B cell (primary cell): Measurements from ENCODE around the gene ZNF821. TPM values are rescaled to one million over a fixed set of nuclear protein-coding genes. Genes with fewer than 3 reads are reported as not detected.

ENCODE experiments used
- ATAC-seq: fragments of 200-7000 bp; cut with Tn5 transposase; one replicate; pipeline ENCODE4 v1.10.0; 2021; ENCODE audit warnings: low read depth, mild to moderate bottlenecking, moderate number of reproducible peaks, moderate library complexity
- CTCF ChIA-PET: fragments of 350-600 bp; sonication (Branson Sonifier 250); formaldehyde crosslinking; loops from one replicate; lab custom pipeline; 2021; ENCODE audit warnings: antibody characterized with exemption, inconsistent platforms; lab: Charles Lee
- POLR2A ChIA-PET: fragments of 350-600 bp; sonication (Branson Sonifier 250); formaldehyde crosslinking; loops from one replicate; lab custom pipeline; 2021; ENCODE audit warnings: antibody characterized with exemption; lab: Charles Lee
- DNase-seq: peaks from one replicate; pipeline ENCODE4 v3.0.0; 2013
- H2AFZ ChIP-seq: 2 replicates; pipeline ENCODE4 v1.6.1; 2012; ENCODE audit warnings: mild to moderate bottlenecking, low read depth, low read length; ENCODE audit not compliant: insufficient read depth, poor library complexity, severe bottlenecking
- H3K27ac ChIP-seq, 2 donors: 1 replicate in 1 of 2; 2 replicates in 1 of 2; pipeline ENCODE4 v1.5.1; 2012 to 2013; ENCODE audit warnings: low read length in 2 of 2, mild to moderate bottlenecking in 2 of 2, moderate library complexity in 1 of 2
- H3K27me3 ChIP-seq, 4 experiments: fragments of 200-600 bp in 1 of 4; sonication (generic) in 1 of 4; replicated peaks in 1 of 4; 1 replicate in 2 of 4; 2 replicates in 2 of 4; pipeline versions ENCODE4 v1.6.1 to v1.7.0; 2013 to 2016; ENCODE audit warnings: low read length in 3 of 4, mild to moderate bottlenecking in 2 of 4, mixed read lengths in 1 of 4, moderate library complexity in 1 of 4; ENCODE audit not compliant: insufficient read depth in 4 of 4, control insufficient read depth in 3 of 4; ENCODE audit errors: control extremely low read depth in 1 of 4
- H3K36me3 ChIP-seq, 2 experiments: replicated peaks in 1 of 2; 1 replicate in 1 of 2; 2 replicates in 1 of 2; pipeline versions ENCODE4 v1.6.1 to v1.7.1; 2013; ENCODE audit warnings: low read length in 1 of 2; ENCODE audit not compliant: insufficient read depth in 2 of 2, control insufficient read depth in 1 of 2; ENCODE audit errors: control extremely low read depth in 1 of 2, extremely low read depth in 1 of 2
- H3K4me1 ChIP-seq, 2 donors: fragments of 200-600 bp in 1 of 2; sonication (generic) in 1 of 2; 1 replicate in 1 of 2; 2 replicates in 1 of 2; pipeline versions ENCODE4 v1.5.1 to v1.6.1; 2013 to 2017; ENCODE audit warnings: low read length in 2 of 2; ENCODE audit not compliant: control insufficient read depth in 2 of 2, insufficient read depth in 2 of 2
- H3K4me2 ChIP-seq: replicated peaks from 2 replicates; pipeline ENCODE3; 2012; ENCODE audit warnings: mild to moderate bottlenecking, low read depth, low read length; ENCODE audit not compliant: poor library complexity, severe bottlenecking
- H3K4me3 ChIP-seq, 5 experiments: fragments of 200-600 bp in 1 of 5; sonication (generic) in 1 of 5; 1 replicate in 3 of 5; 2 replicates in 2 of 5; pipeline versions ENCODE4 v1.5.1 to v1.7.0; 2011 to 2016; ENCODE audit warnings: low read length in 4 of 5, mild to moderate bottlenecking in 4 of 5, low read depth in 2 of 5, control low read depth in 1 of 5, moderate library complexity in 1 of 5; ENCODE audit not compliant: insufficient read depth in 1 of 5; ENCODE audit errors: control extremely low read depth in 1 of 5, extremely low read depth in 1 of 5
- H3K79me2 ChIP-seq: fragments of 200-600 bp; sonication (generic); one replicate; pipeline ENCODE4 v1.6.0; 2016; ENCODE audit warnings: low read length; ENCODE audit not compliant: control insufficient read depth, insufficient read depth
- H3K9ac ChIP-seq: fragments of 200-600 bp; sonication (generic); 2 replicates; pipeline ENCODE4 v1.6.1; 2017; ENCODE audit warnings: mild to moderate bottlenecking, low read length, moderate library complexity
- H3K9me3 ChIP-seq, 3 donors: one replicate each; pipeline versions ENCODE4 v1.6.1 to v1.7.1; 2013; ENCODE audit warnings: low read length in 2 of 3; ENCODE audit not compliant: control insufficient read depth in 2 of 3, insufficient read depth in 1 of 3; ENCODE audit errors: control extremely low read depth in 1 of 3
- H4K20me1 ChIP-seq: 2 replicates; pipeline ENCODE4 v1.6.0; 2012; ENCODE audit warnings: mild to moderate bottlenecking, low read length; ENCODE audit not compliant: insufficient read depth, control insufficient read depth, poor library complexity, severe bottlenecking
- H3K27ac Mint-ChIP-seq: one replicate; pipeline ENCODE4 v1.8.0; 2021; ENCODE audit warnings: mixed read lengths
- H3K27me3 Mint-ChIP-seq: one replicate; pipeline ENCODE4 v1.8.0; 2021; ENCODE audit warnings: mixed read lengths
- H3K4me1 Mint-ChIP-seq: one replicate; pipeline ENCODE4 v1.8.0; 2021; ENCODE audit warnings: mixed read lengths
- H3K4me3 Mint-ChIP-seq: one replicate; pipeline ENCODE4 v1.8.0; 2021; ENCODE audit warnings: mixed read lengths
- H3K9me3 Mint-ChIP-seq: one replicate; pipeline ENCODE4 v1.8.0; 2022; ENCODE audit warnings: mixed read lengths; ENCODE audit not compliant: insufficient read depth
- EZH2 ChIP-seq: IDR thresholded peaks from 2 replicates; pipeline ENCODE4 v1.6.1; 2012; ENCODE audit warnings: borderline replicate concordance, low read depth, mild to moderate bottlenecking, moderate library complexity, low read length; ENCODE audit not compliant: insufficient read depth, poor library complexity, severe bottlenecking
- WGBS: methylation state at CpG from one replicate; pipeline ENCODE4 v1.1.5; 2013; ENCODE audit warnings: missing lambda C conversion rate; ENCODE audit not compliant: insufficient coverage; 5-methylcytosine and 5-hydroxymethylcytosine counted together
- intact Hi-C: fragments of 100-400 bp; cut with micrococcal nuclease; formaldehyde crosslinking; loops from one replicate; pipeline ENCODE4 v1.10.0; 2022
- polyA plus RNA-seq: library from polyadenylated mRNA; depleted of rRNA; stranded (reverse); fragments of >200 nt; gene quantifications from 2 replicates; pipeline ENCODE4 v1.2.3, GENCODE V29; 2012
- total RNA-seq, 2 donors: library from RNA; stranded (reverse); fragments of 120-200 nt in 1 of 2; gene quantifications; 1 replicate in 1 of 2; 2 replicates in 1 of 2; pipeline versions ENCODE4 v1.2.3 to v1.2.4, GENCODE V29; 2013 to 2022
- TF ChIP-seq, protein P1 (sequence below): fragments of 200-600 bp; IDR thresholded peaks from one replicate; pipeline ENCODE4 v1.8.0; 2022; ENCODE audit warnings: antibody characterized with exemption, mild to moderate bottlenecking

Gene ZNF821
- total and polyA plus RNA-seq, 2 donors (not counting 1 experiment from before 2014, with no cell fraction given) = 35.6 to 35.8 TPM

DNA sequence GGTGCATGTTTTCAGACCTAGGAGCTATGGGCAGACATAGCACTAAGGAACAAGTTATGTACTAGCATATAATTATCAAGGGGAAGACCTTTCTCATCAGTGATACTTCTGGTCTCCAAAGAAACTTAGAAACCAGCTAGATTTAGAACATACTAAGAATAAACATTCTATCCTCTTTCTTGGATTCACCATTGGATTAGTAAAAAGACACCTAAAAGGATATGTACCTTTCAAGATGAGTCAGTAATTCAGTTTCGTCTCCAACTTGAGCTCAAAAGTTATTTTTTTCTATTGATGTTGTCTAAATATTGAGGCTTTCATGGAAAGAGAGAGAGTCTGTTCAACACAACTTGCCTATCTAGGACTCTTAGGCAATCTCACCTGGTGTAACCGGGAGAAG is 13.2 kb downstream of the ZNF821 start:
- Histone ChIP-seq H3K27ac (no peak overlapping the region), H3K27me3 (no peaks in the 10 kb centered on the region), H3K4me2 (no peak overlapping the region), H4K20me1 (no peaks in the 10 kb centered on the region), H3K79me2 (peaks cover 26% of the 10 kb centered on the region), H3K9ac (no peak overlapping the region), H2AFZ (no peak overlapping the region), H3K4me1 (no peaks in the 10 kb centered on the region), H3K4me3 (no peak overlapping the region), H3K36me3 (peaks cover 2 to 52% of the 10 kb centered on the region in 2 experiments), H3K9me3 (no peaks in the 10 kb centered on the region)
- TF ChIP-seq, protein P1, sequence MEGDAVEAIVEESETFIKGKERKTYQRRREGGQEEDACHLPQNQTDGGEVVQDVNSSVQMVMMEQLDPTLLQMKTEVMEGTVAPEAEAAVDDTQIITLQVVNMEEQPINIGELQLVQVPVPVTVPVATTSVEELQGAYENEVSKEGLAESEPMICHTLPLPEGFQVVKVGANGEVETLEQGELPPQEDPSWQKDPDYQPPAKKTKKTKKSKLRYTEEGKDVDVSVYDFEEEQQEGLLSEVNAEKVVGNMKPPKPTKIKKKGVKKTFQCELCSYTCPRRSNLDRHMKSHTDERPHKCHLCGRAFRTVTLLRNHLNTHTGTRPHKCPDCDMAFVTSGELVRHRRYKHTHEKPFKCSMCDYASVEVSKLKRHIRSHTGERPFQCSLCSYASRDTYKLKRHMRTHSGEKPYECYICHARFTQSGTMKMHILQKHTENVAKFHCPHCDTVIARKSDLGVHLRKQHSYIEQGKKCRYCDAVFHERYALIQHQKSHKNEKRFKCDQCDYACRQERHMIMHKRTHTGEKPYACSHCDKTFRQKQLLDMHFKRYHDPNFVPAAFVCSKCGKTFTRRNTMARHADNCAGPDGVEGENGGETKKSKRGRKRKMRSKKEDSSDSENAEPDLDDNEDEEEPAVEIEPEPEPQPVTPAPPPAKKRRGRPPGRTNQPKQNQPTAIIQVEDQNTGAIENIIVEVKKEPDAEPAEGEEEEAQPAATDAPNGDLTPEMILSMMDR = no peak
- no peak for TF ChIP-seq EZH2
- intact Hi-C loops = no loop called here
- no peaks in the 10 kb centered on the region for H3K27me3 Mint-ChIP-seq
- H3K4me1 Mint-ChIP-seq = peaks cover 3% of the 10 kb centered on the region
- H3K9me3 Mint-ChIP-seq = no peaks in the 10 kb centered on the region
- WGBS = no CpG with 5 or more reads among the region's 2 CpGs
- no peak overlapping the region for H3K27ac Mint-ChIP-seq
- ATAC-seq = no peak
- CTCF ChIA-PET = interaction anchor here (1.1 kb wide), 1 partner anchor 12 kb away, joined by 3 read pairs; no protein-coding TSS in a partner anchor
- no peak for DNase-seq
- no peak overlapping the region for H3K4me3 Mint-ChIP-seq
- POLR2A ChIA-PET = no interaction called here

DNA sequence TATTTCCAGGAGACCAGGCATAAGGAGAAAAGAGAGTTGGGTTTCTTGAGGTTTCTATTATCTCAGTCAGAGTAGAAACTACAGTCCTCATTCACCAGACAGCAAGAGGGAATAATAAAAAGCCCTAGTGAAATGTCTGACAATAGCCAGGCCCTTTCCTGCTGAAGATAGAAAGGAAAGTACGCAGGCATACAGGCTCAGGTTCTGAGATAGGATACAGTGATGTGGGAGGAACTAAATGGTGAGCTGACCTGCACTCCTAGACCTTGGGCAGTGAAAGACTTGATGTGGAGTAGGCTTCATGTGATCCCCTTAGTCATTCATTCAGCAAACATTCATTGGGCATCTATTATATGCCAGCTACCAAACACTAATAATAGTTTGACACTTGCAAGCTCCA is 14.9 kb downstream of the ZNF821 start:
- intact Hi-C loops = no loop called here
- peaks cover 3% of the 10 kb centered on the region for H3K4me1 Mint-ChIP-seq
- Histone ChIP-seq H3K9me3 (no peaks in the 10 kb centered on the region), H3K4me3 (no peak overlapping the region), H3K9ac (no peak overlapping the region), H3K79me2 (peaks cover 26% of the 10 kb centered on the region), H3K4me2 (no peak overlapping the region), H3K4me1 (no peaks in the 10 kb centered on the region), H3K36me3 (peaks cover 2 to 58% of the 10 kb centered on the region in 2 experiments), H3K27ac (no peak overlapping the region), H4K20me1 (no peaks in the 10 kb centered on the region), H3K27me3 (no peaks in the 10 kb centered on the region), H2AFZ (no peak overlapping the region)
- WGBS = 100% methylated on average over 1 of the region's 1 CpG
- H3K27me3 Mint-ChIP-seq = no peaks in the 10 kb centered on the region
- POLR2A ChIA-PET = no interaction called here
- DNase-seq = no peak
- no peaks in the 10 kb centered on the region for H3K9me3 Mint-ChIP-seq
- CTCF ChIA-PET = interaction anchor here (1.0 kb wide), 1 partner anchor 14 kb away, joined by 4 read pairs; no protein-coding TSS in a partner anchor
- no peak overlapping the region for H3K4me3 Mint-ChIP-seq
- TF ChIP-seq, protein P1 = no peak
- no peak for TF ChIP-seq EZH2
- H3K27ac Mint-ChIP-seq = no peak overlapping the region
- no peak for ATAC-seq
